ENCODE measurements around the gene TCFL5.

DNA sequence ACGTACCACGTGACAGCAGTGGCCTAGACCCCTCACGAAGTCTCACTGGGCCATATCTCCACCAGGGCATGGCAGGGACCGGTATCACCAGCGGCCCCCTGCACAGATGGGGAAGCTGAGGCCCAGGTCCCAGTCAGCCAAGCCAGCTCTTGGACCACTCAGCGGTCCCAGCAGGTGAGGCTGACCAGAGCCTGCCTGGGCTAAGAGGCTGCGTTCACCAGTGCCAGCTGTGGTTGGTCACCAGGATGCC, 67.9 kb downstream of the TCFL5 start:
- TF ChIP-seq POLR2A (IDR thresholded peaks at IDR 0.05): no peak
- TF ChIP-seq, protein P1, sequence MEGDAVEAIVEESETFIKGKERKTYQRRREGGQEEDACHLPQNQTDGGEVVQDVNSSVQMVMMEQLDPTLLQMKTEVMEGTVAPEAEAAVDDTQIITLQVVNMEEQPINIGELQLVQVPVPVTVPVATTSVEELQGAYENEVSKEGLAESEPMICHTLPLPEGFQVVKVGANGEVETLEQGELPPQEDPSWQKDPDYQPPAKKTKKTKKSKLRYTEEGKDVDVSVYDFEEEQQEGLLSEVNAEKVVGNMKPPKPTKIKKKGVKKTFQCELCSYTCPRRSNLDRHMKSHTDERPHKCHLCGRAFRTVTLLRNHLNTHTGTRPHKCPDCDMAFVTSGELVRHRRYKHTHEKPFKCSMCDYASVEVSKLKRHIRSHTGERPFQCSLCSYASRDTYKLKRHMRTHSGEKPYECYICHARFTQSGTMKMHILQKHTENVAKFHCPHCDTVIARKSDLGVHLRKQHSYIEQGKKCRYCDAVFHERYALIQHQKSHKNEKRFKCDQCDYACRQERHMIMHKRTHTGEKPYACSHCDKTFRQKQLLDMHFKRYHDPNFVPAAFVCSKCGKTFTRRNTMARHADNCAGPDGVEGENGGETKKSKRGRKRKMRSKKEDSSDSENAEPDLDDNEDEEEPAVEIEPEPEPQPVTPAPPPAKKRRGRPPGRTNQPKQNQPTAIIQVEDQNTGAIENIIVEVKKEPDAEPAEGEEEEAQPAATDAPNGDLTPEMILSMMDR (IDR thresholded peaks at IDR 0.05): no peak
